DND-41 (cell line): ENCODE measurements around the gene ACER2.

Experiments used
- ATAC-seq: fragments of 200-7000 bp; cut with Tn5 transposase; 3 replicates; pipeline ENCODE4 v1.9.1; 2021; ENCODE audit warnings: low read depth; ENCODE audit not compliant: insufficient read depth
- DNase-seq: peaks from one replicate; pipeline ENCODE4 v3.0.0-alpha.2; 2020
- H2AFZ ChIP-seq: 2 replicates; pipeline ENCODE4 v1.6.0; 2012; ENCODE audit warnings: low read depth, low read length
- H3K27ac ChIP-seq: 2 replicates; pipeline ENCODE4 v1.5.1; 2012; ENCODE audit warnings: low read length, inconsistent platforms
- H3K27me3 ChIP-seq: fragments of 200-600 bp; sonication (generic); 2 replicates; pipeline ENCODE4 v1.6.0; 2012; ENCODE audit warnings: low read length, mild to moderate bottlenecking, inconsistent platforms; ENCODE audit not compliant: insufficient read depth, poor library complexity
- H3K36me3 ChIP-seq: 2 replicates; pipeline ENCODE4 v1.5.1; 2012; ENCODE audit warnings: low read length, inconsistent platforms; ENCODE audit not compliant: insufficient read depth
- H3K4me1 ChIP-seq: 2 replicates; pipeline ENCODE4 v1.5.1; 2012; ENCODE audit warnings: mild to moderate bottlenecking, low read length; ENCODE audit not compliant: insufficient read depth
- H3K4me2 ChIP-seq: 2 replicates; pipeline ENCODE4 v1.6.0; 2012; ENCODE audit warnings: mild to moderate bottlenecking, moderate library complexity, low read length, inconsistent platforms; ENCODE audit not compliant: insufficient read depth
- H3K4me3 ChIP-seq, 2 experiments: fragments of 200-600 bp in 1 of 2; shearing (Covaris generic) in 1 of 2; 2 replicates each; pipeline ENCODE4 v1.5.1; 2012 to 2016; ENCODE audit warnings: inconsistent platforms in 2 of 2, low read length in 2 of 2, mild to moderate bottlenecking in 2 of 2, low read depth in 1 of 2, moderate library complexity in 1 of 2
- H3K79me2 ChIP-seq: 2 replicates; pipeline ENCODE4 v1.6.0; 2012; ENCODE audit warnings: low read length, inconsistent platforms; ENCODE audit not compliant: insufficient read depth
- H3K9ac ChIP-seq: 2 replicates; pipeline ENCODE4 v1.6.0; 2012; ENCODE audit warnings: low read depth, mild to moderate bottlenecking, inconsistent platforms, low read length, moderate library complexity
- H3K9me3 ChIP-seq: 2 replicates; pipeline ENCODE4 v1.5.1; 2012; ENCODE audit warnings: low read length, moderate library complexity, mild to moderate bottlenecking, inconsistent platforms; ENCODE audit not compliant: insufficient read depth, severe bottlenecking
- H4K20me1 ChIP-seq: 2 replicates; pipeline ENCODE4 v1.6.0; 2012; ENCODE audit warnings: low read length; ENCODE audit not compliant: insufficient read depth
- EZH2 ChIP-seq: IDR thresholded peaks from 3 replicates; pipeline ENCODE4 v1.6.1; 2012; ENCODE audit warnings: borderline replicate concordance, low read depth, mild to moderate bottlenecking, moderate library complexity, low read length, inconsistent platforms; ENCODE audit not compliant: severe bottlenecking
- TF ChIP-seq, protein P1 (sequence below): IDR thresholded peaks from 2 replicates; pipeline ENCODE4 v1.5.1; 2012; ENCODE audit warnings: borderline replicate concordance, low read length, moderate library complexity, mild to moderate bottlenecking; ENCODE audit not compliant: poor library complexity, severe bottlenecking; ENCODE audit errors: extremely low read depth

The ACER2 gene

DNA sequence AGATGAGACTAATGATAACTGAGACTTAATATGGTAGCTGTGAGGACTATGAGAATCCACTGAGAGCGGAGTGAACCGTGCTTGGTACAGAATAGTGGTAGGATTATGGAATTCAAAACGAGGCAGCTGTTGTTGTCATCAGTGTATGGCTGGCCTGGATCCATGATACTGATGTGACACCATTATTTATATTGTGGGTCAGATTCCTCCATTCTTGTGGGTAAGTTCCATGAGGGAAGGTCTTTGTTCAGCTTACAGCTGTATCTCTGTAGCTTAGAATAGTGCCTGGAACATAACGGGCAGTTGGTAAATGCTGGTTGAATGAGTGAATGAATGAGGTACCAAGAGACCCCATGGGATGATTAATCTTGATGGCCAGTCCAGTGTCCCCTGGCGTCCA lies 61.8 kb downstream of the ACER2 start:
- TF ChIP-seq, protein P1, sequence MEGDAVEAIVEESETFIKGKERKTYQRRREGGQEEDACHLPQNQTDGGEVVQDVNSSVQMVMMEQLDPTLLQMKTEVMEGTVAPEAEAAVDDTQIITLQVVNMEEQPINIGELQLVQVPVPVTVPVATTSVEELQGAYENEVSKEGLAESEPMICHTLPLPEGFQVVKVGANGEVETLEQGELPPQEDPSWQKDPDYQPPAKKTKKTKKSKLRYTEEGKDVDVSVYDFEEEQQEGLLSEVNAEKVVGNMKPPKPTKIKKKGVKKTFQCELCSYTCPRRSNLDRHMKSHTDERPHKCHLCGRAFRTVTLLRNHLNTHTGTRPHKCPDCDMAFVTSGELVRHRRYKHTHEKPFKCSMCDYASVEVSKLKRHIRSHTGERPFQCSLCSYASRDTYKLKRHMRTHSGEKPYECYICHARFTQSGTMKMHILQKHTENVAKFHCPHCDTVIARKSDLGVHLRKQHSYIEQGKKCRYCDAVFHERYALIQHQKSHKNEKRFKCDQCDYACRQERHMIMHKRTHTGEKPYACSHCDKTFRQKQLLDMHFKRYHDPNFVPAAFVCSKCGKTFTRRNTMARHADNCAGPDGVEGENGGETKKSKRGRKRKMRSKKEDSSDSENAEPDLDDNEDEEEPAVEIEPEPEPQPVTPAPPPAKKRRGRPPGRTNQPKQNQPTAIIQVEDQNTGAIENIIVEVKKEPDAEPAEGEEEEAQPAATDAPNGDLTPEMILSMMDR: no peak
- TF ChIP-seq EZH2: no peak
- ATAC-seq: no peak
- no peaks in the 10 kb centered on the region for H3K79me2 ChIP-seq
- peaks cover 3% of the 10 kb centered on the region for H3K27me3 ChIP-seq
- no peaks in the 10 kb centered on the region for H3K36me3 ChIP-seq
- H3K4me2 ChIP-seq: no peak overlapping the region
- H3K9me3 ChIP-seq: no peaks in the 10 kb centered on the region
- peaks cover 7% of the 10 kb centered on the region for H3K4me1 ChIP-seq
- no peaks in the 10 kb centered on the region for H4K20me1 ChIP-seq
- no peak overlapping the region for H2AFZ ChIP-seq
- no peak for DNase-seq
- H3K27ac ChIP-seq: no peak overlapping the region
- H3K4me3 ChIP-seq: no peak overlapping the region
- H3K9ac ChIP-seq: no peak overlapping the region

DNA sequence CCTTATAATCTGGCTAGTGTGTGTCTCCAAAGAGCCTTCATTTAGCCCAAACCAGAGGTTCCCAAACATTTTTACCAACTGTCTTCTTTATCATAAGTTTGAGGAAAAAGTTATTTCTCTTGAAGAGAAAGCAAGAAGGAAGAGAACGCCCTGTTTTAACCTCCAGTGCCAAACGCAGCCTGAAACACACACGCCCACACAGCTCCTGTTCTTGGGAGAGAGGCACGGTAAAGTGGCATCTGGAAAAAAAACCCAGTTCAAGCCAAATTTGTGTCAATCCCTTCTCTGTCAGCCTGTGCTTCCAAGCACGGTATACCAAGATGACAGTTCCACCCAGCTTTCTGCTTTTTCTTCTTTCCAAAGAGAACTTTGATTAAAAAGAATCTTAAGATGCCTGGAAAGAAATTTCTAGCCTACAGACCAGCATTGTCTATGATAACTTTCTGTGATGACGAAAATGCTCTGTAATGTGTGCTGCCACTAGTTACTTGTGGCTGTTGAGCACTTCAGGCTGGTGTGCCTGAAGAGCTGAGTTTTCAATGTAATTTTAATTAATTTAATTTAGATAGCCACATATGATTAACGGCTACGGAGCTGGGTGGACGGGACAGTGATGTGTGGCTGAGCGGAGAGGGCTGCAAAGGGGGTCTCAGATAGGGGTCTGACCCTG lies 62.3 kb downstream of the ACER2 start:
- H3K4me3 ChIP-seq: no peak overlapping the region
- no peaks in the 10 kb centered on the region for H3K9me3 ChIP-seq
- no peaks in the 10 kb centered on the region for H3K36me3 ChIP-seq
- H3K27me3 ChIP-seq: peaks cover 3% of the 10 kb centered on the region
- no peak for DNase-seq
- ATAC-seq: no peak
- TF ChIP-seq EZH2: no peak
- TF ChIP-seq, protein P1: no peak
- H2AFZ ChIP-seq: no peak overlapping the region
- H3K4me1 ChIP-seq: peaks cover 7% of the 10 kb centered on the region
- no peak overlapping the region for H3K9ac ChIP-seq
- H3K27ac ChIP-seq: no peak overlapping the region
- no peaks in the 10 kb centered on the region for H3K79me2 ChIP-seq
- H4K20me1 ChIP-seq: no peaks in the 10 kb centered on the region
- H3K4me2 ChIP-seq: no peak overlapping the region

DNA sequence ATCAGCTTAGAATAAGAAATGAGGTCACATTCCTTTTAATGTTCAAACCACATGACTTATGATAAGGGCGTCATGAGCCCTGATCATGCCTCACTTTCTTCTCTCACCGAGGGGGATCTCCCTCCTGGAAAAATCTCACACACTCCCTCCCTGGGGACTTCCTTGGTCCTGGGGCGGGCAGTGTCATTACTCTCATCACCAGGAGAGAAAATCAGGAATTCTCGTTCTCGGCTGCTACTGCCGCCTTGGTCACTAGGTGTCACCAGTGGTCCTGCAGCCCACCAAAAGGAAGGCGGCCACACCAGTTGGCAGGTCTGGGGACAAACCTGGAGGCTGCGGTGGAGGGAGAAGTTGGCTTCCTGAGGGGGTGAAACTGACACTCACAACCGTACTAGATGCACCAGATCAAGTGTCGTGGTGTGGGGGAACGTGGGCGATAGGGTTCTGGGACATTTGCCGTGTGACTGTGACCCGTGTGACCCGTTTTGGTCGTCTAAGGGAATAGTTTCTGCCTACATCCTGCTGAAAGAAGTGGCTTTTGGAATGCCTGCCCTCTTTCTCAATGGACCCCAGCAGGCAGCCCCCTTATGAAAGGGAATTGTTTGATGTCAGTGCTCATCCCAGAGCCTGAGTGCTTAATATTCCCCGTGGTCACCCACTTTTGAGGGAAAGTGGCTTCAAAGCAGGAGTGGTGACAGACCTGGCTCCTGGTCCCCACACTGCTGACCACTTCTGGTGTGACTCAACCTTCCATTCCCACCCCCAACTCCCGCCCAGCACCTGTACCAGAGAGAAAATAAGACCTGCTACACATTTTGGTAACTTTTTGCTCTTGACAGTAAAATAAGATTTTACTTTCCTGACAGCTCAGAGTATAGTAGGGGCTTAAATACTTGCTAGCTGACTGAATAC lies 63.2 kb downstream of the ACER2 start:
- TF ChIP-seq, protein P1: peak; percentile 89
- TF ChIP-seq EZH2: no peak
- Histone ChIP-seq H3K27me3 (peaks cover 3% of the 10 kb centered on the region), H4K20me1 (no peaks in the 10 kb centered on the region), H3K79me2 (no peaks in the 10 kb centered on the region), H3K4me1 (peaks cover 7% of the 10 kb centered on the region), H3K4me2 (peak overlapping the region; percentile 55), H3K4me3 (peak overlapping the region in 1 of 2 experiments; percentile 37; a peak in 1 of 4 replicates), H3K9ac (no peak overlapping the region), H2AFZ (peak overlapping the region; percentile 47; the same call in 1 of the 2 replicates), H3K27ac (no peak overlapping the region), H3K36me3 (no peaks in the 10 kb centered on the region), H3K9me3 (no peaks in the 10 kb centered on the region)
- ATAC-seq (peak; percentile 90), DNase-seq (peak; percentile 57)
